ENCODE measurements around the gene ASCC3. TPM values are rescaled to one million over a fixed set of nuclear protein-coding genes. Genes with fewer than 3 reads are reported as not detected.

ASCC3 gene
- total RNA-seq, 4 donors from 2014 or later, result 15.7 to 39.9 (median 29.3) TPM

DNA sequence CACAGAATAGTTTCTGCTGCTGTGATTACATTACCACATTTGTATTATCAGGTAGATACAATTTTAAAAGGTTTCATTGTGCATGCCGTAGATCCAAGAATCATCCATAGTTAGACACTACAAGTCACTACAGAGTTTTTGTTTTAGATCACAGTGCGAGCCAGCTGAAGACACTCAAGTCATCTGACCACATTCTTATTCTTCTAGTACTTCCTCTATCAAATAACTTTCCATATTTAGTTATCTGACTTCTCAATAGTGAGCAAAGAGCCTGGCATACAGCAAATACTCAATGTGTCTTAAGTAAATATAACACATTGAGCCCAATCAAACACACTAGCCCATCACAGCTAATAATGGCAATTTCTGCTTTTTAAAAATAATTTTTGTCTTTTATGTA, 195.4 kb downstream of the ASCC3 start:
- no peak overlapping the region for H3K27ac ChIP-seq
- H3K4me3 ChIP-seq, result no peak overlapping the region
- WGBS, 2 donors (ENCODE audit: low coverage in 1 of 2), result 90 to 100% methylated on average over 1 to 2 of the region's 2 CpGs
- no peaks in the 10 kb centered on the region for H3K36me3 ChIP-seq
- no peaks in the 10 kb centered on the region for H3K9me3 ChIP-seq
- intact Hi-C loops (cut with DNase I; ENCODE audit: low total_unique reads), result no loop called here
- no peaks in the 10 kb centered on the region for H3K4me1 ChIP-seq
- in situ Hi-C loops (cut with MboI; ENCODE audit: low pct_ligation_motif_present in 1 of 4, low pct_unique_long_range_greater_than_20kb in 1 of 4, low sequenced_read_pairs in 3 of 4), result no loop called here
- H3K27me3 ChIP-seq, result no peaks in the 10 kb centered on the region
- DNase-seq, result no peak
- no peak for TF ChIP-seq EP300 (IDR thresholded peaks at IDR 0.05; ENCODE audit: low read depth)
- no peak for TF ChIP-seq CTCF (IDR thresholded peaks at IDR 0.05)
- no peak for TF ChIP-seq POLR2AphosphoS5 (IDR thresholded peaks at IDR 0.05)
- no peak for TF ChIP-seq POLR2A (IDR thresholded peaks at IDR 0.05)

- no peaks in the 10 kb centered on the region for H3K27me3 ChIP-seq
- no peak for TF ChIP-seq POLR2A (IDR thresholded peaks at IDR 0.05)
- TF ChIP-seq CTCF (IDR thresholded peaks at IDR 0.05), result no peak
- TF ChIP-seq POLR2AphosphoS5 (IDR thresholded peaks at IDR 0.05), result no peak
- TF ChIP-seq EP300 (IDR thresholded peaks at IDR 0.05; ENCODE audit: low read depth), result no peak
- 78 to 79% methylated on average over 1 of the region's 1 CpG for WGBS, 2 donors (ENCODE audit: low coverage in 1 of 2)
- H3K4me3 ChIP-seq, result no peak overlapping the region
- H3K9me3 ChIP-seq, result no peaks in the 10 kb centered on the region
- no peaks in the 10 kb centered on the region for H3K36me3 ChIP-seq
- intact Hi-C loops (cut with DNase I; ENCODE audit: low total_unique reads) (no loop called here), in situ Hi-C loops (cut with MboI; ENCODE audit: low pct_ligation_motif_present in 1 of 4, low pct_unique_long_range_greater_than_20kb in 1 of 4, low sequenced_read_pairs in 3 of 4) (no loop called here)
- H3K4me1 ChIP-seq, result no peaks in the 10 kb centered on the region
- H3K27ac ChIP-seq, result no peak overlapping the region
- no peak for DNase-seq
Measured at GRCh38 chr6:100680163-100680562, 201.0 kb downstream of the ASCC3 start.

DNA sequence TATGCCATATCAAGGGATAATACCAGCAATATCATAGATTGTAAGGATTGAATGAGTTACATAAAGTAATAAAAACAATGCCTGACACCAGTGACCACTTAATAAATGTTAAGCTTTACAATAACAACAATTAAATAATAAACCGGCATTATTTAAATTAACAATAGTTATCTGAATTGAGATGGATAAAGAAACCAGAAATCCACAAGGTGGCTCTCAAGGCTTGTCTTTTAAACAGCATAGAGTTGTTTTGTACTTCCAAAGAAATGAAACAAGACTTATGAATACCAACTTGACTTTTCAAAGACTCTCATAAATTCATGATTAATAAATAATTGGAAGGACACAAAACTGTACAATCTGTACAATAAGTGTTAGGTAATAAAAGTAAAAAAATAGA, 203.1 kb downstream of the ASCC3 start:
- intact Hi-C loops (cut with DNase I; ENCODE audit: low total_unique reads), result no loop called here
- no peaks in the 10 kb centered on the region for H3K36me3 ChIP-seq
- no peaks in the 10 kb centered on the region for H3K4me1 ChIP-seq
- DNase-seq, result no peak
- H3K9me3 ChIP-seq, result no peaks in the 10 kb centered on the region
- in situ Hi-C loops (cut with MboI; ENCODE audit: low pct_ligation_motif_present in 1 of 4, low pct_unique_long_range_greater_than_20kb in 1 of 4, low sequenced_read_pairs in 3 of 4), result no loop called here
- H3K27ac ChIP-seq, result no peak overlapping the region
- no peak overlapping the region for H3K4me3 ChIP-seq
- TF ChIP-seq POLR2A (IDR thresholded peaks at IDR 0.05) (no peak), EP300 (IDR thresholded peaks at IDR 0.05; ENCODE audit: low read depth) (no peak), POLR2AphosphoS5 (IDR thresholded peaks at IDR 0.05) (no peak), CTCF (IDR thresholded peaks at IDR 0.05) (no peak)
- H3K27me3 ChIP-seq, result no peaks in the 10 kb centered on the region
- WGBS, 2 donors (ENCODE audit: low coverage in 1 of 2), result 82 to 88% methylated on average over 1 of the region's 1 CpG

DNA sequence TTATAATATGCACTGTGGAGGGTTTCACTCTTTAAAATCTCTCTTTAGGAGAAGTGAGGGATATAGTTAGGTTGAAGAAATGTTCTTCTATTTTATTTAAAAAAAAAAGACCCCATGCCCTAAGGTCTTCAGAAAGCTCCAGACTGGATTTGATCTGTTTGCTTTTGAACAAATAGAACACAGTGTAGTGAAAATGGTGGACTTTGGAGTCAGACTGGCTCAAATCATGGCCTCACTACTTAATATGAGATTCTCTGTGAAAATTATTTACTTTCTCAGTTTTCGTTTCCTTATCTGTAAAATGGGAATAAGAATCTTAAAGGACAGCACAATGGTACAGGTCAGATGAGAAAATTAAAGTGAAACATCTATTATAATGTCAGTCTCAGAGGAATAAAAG, 203.9 kb downstream of the ASCC3 start:
- DNase-seq, result no peak
- Histone ChIP-seq H3K36me3 (no peaks in the 10 kb centered on the region), H3K27ac (no peak overlapping the region), H3K9me3 (no peaks in the 10 kb centered on the region), H3K27me3 (no peaks in the 10 kb centered on the region), H3K4me1 (no peaks in the 10 kb centered on the region), H3K4me3 (no peak overlapping the region)
- WGBS, 2 donors (ENCODE audit: low coverage in 1 of 2), result 91% methylated on average over 1 of the region's 1 CpG
- intact Hi-C loops (cut with DNase I; ENCODE audit: low total_unique reads) (no loop called here), in situ Hi-C loops (cut with MboI; ENCODE audit: low pct_ligation_motif_present in 1 of 4, low pct_unique_long_range_greater_than_20kb in 1 of 4, low sequenced_read_pairs in 3 of 4) (no loop called here)
- no peak for TF ChIP-seq POLR2AphosphoS5 (IDR thresholded peaks at IDR 0.05)

DNA sequence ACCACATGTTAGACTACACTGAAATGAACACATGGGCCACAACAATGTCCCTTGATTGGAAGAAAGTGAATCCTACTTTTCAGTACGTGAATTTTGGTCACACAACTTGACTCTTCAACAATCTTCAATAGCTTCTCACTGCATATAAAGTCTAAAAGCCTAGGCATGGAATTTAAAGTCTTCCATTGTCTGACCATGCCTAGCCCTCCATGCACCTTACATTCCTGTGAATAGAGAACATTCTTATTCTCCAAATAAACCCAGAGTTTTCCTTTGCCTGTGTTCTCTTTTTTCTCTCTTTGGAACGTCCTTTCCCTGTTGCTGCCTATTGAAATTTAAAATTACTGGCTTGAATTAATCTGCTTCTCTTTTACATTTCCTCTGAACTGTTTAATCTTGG, 207.5 kb downstream of the ASCC3 start:
- Histone ChIP-seq H3K4me3 (no peak overlapping the region), H3K27me3 (no peaks in the 10 kb centered on the region), H3K4me1 (no peaks in the 10 kb centered on the region), H3K36me3 (no peaks in the 10 kb centered on the region), H3K9me3 (no peaks in the 10 kb centered on the region), H3K27ac (no peak overlapping the region)
- DNase-seq, result no peak
- in situ Hi-C loops (cut with MboI; ENCODE audit: low pct_ligation_motif_present in 1 of 4, low pct_unique_long_range_greater_than_20kb in 1 of 4, low sequenced_read_pairs in 3 of 4), result loop anchor here in 2 of 4 donors (25.0 kb wide), 1 partner anchor 561 kb away; no protein-coding TSS in a partner anchor
- intact Hi-C loops (cut with DNase I; ENCODE audit: low total_unique reads), result no loop called here
- 89 to 100% methylated on average over 2 of the region's 2 CpGs for WGBS, 2 donors (ENCODE audit: low coverage in 1 of 2)
- TF ChIP-seq POLR2A (IDR thresholded peaks at IDR 0.05) (no peak), CTCF (IDR thresholded peaks at IDR 0.05) (no peak), EP300 (IDR thresholded peaks at IDR 0.05; ENCODE audit: low read depth) (no peak), POLR2AphosphoS5 (IDR thresholded peaks at IDR 0.05) (no peak)

Measured in transverse colon (tissue), 4 donors.